Effector memory CD4-positive, alpha-beta T cell (primary cell): ENCODE results near the gene CD226.
A peak's percentile ranks its signal among the peaks of the same experiment; 100 is the strongest.
"Not testable (repeated sequence)": the region's sequence is repeated elsewhere in the genome, so short reads cannot be mapped to it uniquely, and the experiment has no call there.

ENCODE experiments used
- DNase-seq, 3 donors: peaks; one replicate each; pipeline ENCODE4 v3.0.0-alpha.2; 2020
- H3K27ac ChIP-seq: 2 replicates; pipeline ENCODE4 v1.7.0; 2013; ENCODE audit warnings: mild to moderate bottlenecking, low read length, moderate library complexity; ENCODE audit not compliant: insufficient read depth, poor library complexity, severe bottlenecking
- H3K27me3 ChIP-seq: replicated peaks from 2 replicates; pipeline ENCODE4 v1.7.0; 2013; ENCODE audit warnings: mild to moderate bottlenecking, low read length; ENCODE audit not compliant: insufficient read depth, control insufficient read depth, poor library complexity, severe bottlenecking
- H3K36me3 ChIP-seq: 2 replicates; pipeline ENCODE4 v1.7.0; 2013; ENCODE audit warnings: mild to moderate bottlenecking, low read length, moderate library complexity; ENCODE audit not compliant: control insufficient read depth, insufficient read depth
- H3K4me1 ChIP-seq: 2 replicates; pipeline ENCODE4 v1.7.0; 2013; ENCODE audit warnings: low read length, mild to moderate bottlenecking; ENCODE audit not compliant: control insufficient read depth, insufficient read depth, poor library complexity, severe bottlenecking
- H3K4me3 ChIP-seq: 2 replicates; pipeline ENCODE4 v1.7.0; 2013; ENCODE audit warnings: low read length, low read depth, mild to moderate bottlenecking; ENCODE audit not compliant: insufficient read depth, poor library complexity, severe bottlenecking
- H3K9me3 ChIP-seq: 2 replicates; pipeline ENCODE4 v1.7.0; 2013; ENCODE audit warnings: mild to moderate bottlenecking, low read length, moderate library complexity; ENCODE audit not compliant: control insufficient read depth

The CD226 gene

DNA sequence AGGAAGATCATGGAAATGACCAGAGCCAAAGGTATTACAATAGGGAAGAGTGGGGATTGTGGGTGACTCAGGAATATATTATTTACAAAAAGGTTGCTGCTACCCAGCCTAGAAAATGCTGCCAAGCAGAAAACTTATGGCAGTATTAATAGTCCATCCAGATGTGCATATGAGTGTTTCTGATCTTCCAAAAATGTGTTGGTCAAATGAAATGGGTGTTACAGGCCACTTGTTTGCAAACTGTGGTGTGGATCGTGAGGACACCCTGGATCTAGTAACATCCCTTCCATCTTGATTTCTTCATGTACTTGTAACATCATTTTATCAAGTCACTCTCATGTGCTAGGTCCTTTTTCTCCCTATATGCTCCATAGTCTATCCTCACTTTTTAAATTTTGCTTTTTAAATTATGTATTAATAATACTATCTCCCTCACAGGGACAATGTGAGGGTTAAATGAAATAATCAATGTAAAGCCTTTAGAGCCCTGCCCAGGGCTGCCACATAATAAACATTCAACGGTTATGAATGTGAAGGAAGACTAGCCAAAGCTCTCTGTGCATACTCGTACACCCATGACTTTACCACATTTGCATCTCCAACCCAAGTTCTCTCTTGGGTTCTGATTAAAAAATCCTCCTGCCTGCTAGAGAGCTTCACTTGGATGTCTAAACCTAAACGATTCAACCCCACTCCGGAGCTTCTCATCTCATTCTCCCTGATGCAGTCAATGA, 18.5 kb downstream of the CD226 start:
- Histone ChIP-seq H3K9me3 (no peaks in the 10 kb centered on the region), H3K27me3 (no peaks in the 10 kb centered on the region), H3K36me3 (no peaks in the 10 kb centered on the region), H3K27ac (no peak overlapping the region), H3K4me1 (peaks cover 8% of the 10 kb centered on the region), H3K4me3 (no peak overlapping the region)
- DNase-seq: no peak

DNA sequence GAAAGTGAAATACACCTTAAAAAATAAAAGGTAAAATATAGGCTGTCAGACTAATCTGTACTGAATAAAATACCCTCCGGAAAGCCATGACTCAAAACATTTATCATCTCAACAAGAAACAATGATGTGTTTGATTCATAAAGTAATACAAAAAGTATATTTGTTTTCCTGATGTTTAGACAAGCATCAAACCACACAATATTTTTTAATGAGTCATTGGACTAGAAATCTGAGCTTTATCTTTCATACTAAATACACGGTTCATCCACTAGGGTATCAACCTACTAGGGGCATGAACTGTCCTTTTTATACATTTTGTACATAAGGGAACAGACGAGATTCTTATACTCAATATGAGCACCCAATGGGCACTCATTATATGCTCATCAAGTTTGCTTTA, 31.3 kb downstream of the CD226 start:
- no peak overlapping the region for H3K4me3 ChIP-seq
- H3K27ac ChIP-seq: no peak overlapping the region
- no peaks in the 10 kb centered on the region for H3K4me1 ChIP-seq
- no peaks in the 10 kb centered on the region for H3K36me3 ChIP-seq
- H3K9me3 ChIP-seq: no peaks in the 10 kb centered on the region
- DNase-seq: no peak
- H3K27me3 ChIP-seq: no peaks in the 10 kb centered on the region

DNA sequence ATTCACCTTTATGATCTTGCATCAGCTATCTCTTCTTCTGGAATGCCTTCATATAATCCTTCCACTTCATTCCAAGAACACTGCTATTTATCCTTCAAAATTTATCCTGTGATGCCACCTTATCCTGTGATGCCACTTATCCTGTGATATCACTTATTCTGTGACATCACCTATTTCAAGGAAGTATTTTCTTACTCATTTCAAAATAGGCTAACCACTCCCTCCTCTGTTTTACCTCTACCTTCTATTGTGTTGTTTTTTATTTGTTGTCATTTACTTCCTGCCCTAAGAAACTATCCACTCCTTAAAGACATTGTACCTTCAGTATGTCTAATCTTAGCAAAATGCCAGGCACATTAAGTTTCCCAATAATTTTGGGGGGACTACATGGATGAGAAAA, 38.8 kb downstream of the CD226 start:
- Histone ChIP-seq H3K27me3 (no peaks in the 10 kb centered on the region), H3K27ac (no peak overlapping the region), H3K4me3 (no peak overlapping the region), H3K36me3 (no peaks in the 10 kb centered on the region), H3K9me3 (no peaks in the 10 kb centered on the region), H3K4me1 (peaks cover 8% of the 10 kb centered on the region)
- DNase-seq: no peak

DNA sequence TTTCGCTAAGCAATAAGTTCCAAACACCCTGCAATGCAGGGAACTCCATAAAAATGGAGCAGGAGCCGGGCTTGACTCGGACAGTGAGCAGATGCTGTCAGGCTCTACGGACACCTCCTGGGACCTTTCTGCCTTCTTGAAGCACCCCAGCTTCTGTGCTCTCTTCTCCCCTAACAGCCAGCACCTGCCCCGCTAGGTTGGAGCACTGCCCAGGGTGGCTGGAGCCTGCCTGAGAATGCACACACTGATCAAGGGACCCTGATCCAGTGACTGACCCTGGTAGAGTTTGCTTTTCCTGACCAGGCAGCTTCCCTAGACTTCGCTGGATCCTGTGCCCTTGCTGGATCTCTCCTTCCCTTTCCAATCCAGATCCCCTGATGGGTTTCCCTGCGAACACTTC, 40.9 kb downstream of the CD226 start:
- no peak for DNase-seq
- Histone ChIP-seq H3K27me3 (no peaks in the 10 kb centered on the region), H3K36me3 (no peaks in the 10 kb centered on the region), H3K4me3 (no peak overlapping the region), H3K4me1 (peaks cover 8% of the 10 kb centered on the region), H3K27ac (no peak overlapping the region), H3K9me3 (no peaks in the 10 kb centered on the region)

DNA sequence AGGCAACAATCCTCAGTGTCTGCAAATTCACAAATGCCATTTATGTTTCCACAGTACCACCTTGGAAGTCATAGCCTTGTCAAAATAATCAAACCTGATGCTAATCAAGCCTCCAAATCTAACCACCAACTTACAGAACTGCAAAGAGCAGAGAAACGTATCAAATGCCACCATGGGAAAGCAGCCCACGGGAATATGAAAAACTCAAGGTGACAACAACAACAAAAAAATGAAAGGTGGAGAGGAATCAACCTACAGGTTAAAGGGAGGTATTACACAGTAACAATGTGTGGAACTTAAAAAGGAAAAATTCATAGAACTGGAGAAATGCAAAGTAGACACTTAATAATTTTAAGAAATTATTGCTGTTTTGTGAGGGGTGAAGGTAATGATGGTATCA, 46.7 kb downstream of the CD226 start:
- peaks cover 15% of the 10 kb centered on the region for H3K4me1 ChIP-seq

DNA sequence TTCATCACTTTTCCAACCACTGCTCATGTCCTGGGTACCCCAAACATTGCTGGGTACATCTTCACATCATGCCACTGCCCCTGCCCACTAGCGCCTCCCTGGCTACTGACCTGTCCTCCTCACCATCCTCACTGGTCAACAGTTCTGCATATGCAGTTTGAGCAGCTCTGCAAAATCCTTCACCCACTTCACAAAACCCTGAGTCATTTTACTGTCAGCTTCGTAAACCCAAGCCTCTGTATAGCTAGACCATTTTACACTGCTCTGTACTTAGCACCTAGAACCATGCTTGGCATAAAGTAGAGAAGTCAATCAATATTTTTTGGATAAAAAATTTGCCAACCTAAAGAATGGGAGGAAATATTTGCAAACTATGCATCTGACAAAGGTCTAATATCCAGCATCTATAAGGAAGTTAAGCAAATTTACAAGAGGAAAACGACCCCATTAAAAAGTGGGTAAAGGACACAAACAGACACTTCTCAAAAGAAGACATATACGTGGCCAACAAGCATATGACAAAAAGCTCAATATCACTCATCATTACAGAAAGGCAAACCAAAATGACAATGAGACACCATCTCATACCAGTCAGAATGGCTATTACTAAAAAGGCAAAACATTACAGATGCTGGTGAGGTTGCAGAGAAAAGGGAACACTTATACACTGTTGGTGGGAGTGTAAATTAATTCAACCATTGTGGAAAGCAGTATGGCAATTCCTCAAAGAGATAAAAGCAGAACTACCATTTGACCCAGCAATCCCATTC, 48.3 kb downstream of the CD226 start:
- H3K36me3 ChIP-seq: peaks cover 13% of the 10 kb centered on the region
- not testable (repeated sequence) for H3K27ac ChIP-seq, H3K9me3 ChIP-seq, H3K4me3 ChIP-seq, H3K27me3 ChIP-seq, DNase-seq
- peaks cover 15% of the 10 kb centered on the region for H3K4me1 ChIP-seq

More for the DNA sequence above, 46.7 kb downstream of the CD226 start:
- H3K27ac ChIP-seq: no peak overlapping the region
- no peaks in the 10 kb centered on the region for H3K36me3 ChIP-seq
- no peak for DNase-seq
- H3K4me3 ChIP-seq: no peak overlapping the region
- no peaks in the 10 kb centered on the region for H3K9me3 ChIP-seq
- no peaks in the 10 kb centered on the region for H3K27me3 ChIP-seq

DNA sequence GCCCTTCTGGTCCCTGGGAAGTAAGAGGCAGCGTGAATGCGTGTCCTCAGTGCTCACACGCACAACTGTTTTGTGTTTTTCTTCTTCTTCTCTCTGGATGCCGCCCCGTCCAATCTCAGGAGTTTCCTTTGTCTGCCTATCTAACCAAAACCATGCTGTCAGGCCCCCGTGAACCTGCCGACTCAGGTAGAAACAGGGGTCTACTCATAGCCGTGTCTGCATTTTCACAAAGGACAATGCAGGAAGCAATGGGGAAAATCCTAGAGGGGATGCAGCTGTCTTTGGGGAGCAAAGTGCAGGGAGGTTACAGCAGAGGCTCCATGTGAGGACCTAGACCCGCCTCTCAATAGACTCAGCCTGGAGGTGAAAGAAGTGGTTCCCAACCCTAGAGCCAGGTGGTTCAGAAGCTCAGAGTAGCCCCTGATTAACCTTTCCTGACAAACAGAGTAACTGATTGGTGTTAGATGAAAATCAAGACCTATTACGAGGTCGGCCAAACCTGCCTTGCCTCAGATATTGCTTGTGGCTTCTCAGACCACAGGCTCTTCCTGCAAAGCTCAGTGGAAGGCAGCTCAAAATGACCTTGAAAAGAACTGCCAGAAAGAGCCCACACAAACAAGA, 49.3 kb downstream of the CD226 start:
- DNase-seq: no peak
- Histone ChIP-seq H3K4me3 (peak overlapping the region; percentile 35), H3K9me3 (no peaks in the 10 kb centered on the region), H3K27me3 (no peaks in the 10 kb centered on the region), H3K36me3 (peaks cover 21% of the 10 kb centered on the region), H3K27ac (peak overlapping the region; percentile 66), H3K4me1 (peaks cover 15% of the 10 kb centered on the region)

DNA sequence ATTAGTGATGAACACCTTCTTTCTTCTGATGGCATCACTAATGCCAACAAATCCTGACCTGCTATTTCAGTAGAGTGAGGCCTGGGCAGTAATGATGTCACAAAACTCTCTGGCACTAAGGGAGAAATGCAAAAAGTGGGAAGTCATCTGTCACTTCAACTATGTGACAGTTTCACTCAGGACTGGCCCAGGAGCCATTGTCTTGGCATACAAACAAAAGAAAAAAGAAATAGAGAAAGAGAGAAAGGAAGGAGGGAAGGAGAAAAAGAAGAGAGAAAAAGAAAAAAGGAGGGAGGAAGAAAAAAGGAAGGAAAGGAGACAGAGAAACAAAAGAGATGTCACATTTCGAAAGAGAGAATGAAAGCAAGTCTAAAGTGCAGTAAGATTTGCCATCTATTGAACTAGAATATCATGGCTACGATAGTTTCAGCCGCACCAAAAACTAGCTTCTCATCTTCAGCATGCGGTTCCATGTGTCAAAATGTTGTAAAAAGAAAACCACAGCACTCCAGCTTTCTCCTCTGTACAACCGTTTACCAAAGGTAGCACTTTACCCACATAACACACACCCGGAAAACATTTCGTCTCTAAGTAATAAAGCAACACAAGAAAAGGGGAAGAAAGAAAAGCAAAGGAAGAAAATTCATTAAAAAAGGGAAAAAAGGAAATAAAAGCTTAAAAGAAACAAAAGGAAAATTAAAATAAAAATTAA, 50.1 kb downstream of the CD226 start:
- Histone ChIP-seq H3K4me3 (peak overlapping the region; percentile 35), H3K9me3 (no peaks in the 10 kb centered on the region), H3K4me1 (peaks cover 15% of the 10 kb centered on the region), H3K36me3 (peaks cover 23% of the 10 kb centered on the region), H3K27me3 (no peaks in the 10 kb centered on the region), H3K27ac (peak overlapping the region; percentile 66)
- no peak for DNase-seq

DNA sequence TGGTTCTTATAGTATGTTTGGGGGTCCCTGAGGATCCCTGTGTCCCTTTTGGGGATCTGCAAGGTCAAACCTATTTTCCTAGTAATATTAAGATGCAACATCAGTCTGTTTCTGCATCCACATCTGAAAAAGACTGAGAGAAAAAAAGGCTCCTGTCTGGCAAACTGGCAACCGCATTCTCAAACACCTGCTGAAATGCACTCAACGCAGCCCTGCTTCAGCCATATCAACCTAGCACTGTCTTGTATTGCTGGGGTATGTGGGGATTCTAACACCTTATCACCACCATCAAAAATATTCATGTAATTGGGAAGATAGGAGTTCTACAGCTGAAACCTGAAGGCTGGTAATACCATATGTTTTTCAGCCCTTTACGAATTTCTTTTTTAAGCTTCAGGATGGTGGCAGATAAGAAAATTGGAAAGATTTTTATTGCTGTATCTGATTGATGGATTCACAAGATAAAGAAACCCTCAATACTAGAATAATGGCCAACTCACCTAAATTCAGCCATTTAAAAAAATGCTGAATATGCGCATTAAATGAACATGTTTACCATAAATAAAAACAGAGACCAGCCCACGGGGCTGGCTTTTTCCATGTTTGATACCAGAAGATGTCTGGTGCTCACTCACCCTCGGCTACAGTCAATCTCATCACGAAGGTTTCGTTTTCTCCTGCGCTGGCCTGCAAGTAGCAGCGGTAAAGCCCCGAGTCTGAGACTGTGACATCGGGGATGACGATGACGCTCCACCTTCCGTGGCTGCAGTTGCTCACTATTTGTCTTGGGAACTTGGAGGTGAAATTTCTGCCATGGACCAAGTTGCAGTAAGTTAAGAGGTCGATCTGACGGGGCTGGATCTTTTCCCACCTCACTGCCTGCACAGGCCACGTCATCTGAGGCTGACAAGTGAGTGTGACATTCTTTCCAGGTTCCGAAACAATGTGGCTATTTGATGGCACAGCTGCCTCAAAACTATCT, 52.3 kb downstream of the CD226 start:
- Histone ChIP-seq H3K27ac (peak overlapping the region; percentile 20), H3K27me3 (no peaks in the 10 kb centered on the region), H3K4me3 (no peak overlapping the region), H3K36me3 (peaks cover 26% of the 10 kb centered on the region), H3K4me1 (peaks cover 17% of the 10 kb centered on the region), H3K9me3 (no peaks in the 10 kb centered on the region)
- peak; percentile 13 to 46 (median 26) for DNase-seq
